Measurements from ENCODE around the gene UNC93A. TPM values are rescaled to one million over a fixed set of nuclear protein-coding genes. Genes with fewer than 3 reads are reported as not detected.

Gene UNC93A
- total RNA-seq, 1 donor from 2014 or later, result not detected

DNA sequence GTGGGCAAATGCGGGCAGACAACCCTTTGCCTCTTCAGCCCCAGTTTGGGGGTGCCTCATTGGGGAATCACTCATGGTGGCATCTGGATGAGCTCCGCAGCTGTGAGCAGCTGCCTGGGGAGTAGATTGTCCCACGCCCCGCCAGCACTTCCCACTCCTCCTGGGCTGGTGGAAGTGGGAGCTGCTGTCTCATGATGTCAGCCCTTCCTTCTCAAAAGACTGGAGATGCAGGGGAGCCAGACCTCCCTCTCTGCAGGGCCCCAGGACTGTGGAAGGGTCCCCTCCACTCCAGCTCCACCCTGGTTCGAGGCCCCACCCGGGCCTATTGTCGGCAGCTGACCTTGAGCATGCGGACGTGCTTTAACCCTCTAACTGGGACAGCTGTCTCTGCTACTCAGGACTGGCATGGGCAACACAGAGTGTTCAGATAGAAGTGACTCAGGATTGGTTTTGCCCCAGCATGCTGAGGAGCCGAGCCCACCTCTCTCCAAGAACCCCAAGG lies 2.0 kb downstream of the UNC93A start:
- Mint-ChIP-seq H3K36me3 (ENCODE audit: low read depth, unreplicated experiment) (no peaks in the 10 kb centered on the region), H3K27me3 (ENCODE audit: unreplicated experiment) (peaks cover 7% of the 10 kb centered on the region), H3K4me3 (ENCODE audit: unreplicated experiment) (no peak overlapping the region), H3K9me3 (ENCODE audit: unreplicated experiment) (no peaks in the 10 kb centered on the region), H3K4me1 (ENCODE audit: unreplicated experiment) (peaks cover 19% of the 10 kb centered on the region), H3K27ac (ENCODE audit: unreplicated experiment) (no peak overlapping the region)
- no peak for DNase-seq (ENCODE audit: low spot score)
- TF ChIP-seq, protein P1, sequence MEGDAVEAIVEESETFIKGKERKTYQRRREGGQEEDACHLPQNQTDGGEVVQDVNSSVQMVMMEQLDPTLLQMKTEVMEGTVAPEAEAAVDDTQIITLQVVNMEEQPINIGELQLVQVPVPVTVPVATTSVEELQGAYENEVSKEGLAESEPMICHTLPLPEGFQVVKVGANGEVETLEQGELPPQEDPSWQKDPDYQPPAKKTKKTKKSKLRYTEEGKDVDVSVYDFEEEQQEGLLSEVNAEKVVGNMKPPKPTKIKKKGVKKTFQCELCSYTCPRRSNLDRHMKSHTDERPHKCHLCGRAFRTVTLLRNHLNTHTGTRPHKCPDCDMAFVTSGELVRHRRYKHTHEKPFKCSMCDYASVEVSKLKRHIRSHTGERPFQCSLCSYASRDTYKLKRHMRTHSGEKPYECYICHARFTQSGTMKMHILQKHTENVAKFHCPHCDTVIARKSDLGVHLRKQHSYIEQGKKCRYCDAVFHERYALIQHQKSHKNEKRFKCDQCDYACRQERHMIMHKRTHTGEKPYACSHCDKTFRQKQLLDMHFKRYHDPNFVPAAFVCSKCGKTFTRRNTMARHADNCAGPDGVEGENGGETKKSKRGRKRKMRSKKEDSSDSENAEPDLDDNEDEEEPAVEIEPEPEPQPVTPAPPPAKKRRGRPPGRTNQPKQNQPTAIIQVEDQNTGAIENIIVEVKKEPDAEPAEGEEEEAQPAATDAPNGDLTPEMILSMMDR (IDR thresholded peaks at IDR 0.05; ENCODE audit: unreplicated experiment), result no peak

DNA sequence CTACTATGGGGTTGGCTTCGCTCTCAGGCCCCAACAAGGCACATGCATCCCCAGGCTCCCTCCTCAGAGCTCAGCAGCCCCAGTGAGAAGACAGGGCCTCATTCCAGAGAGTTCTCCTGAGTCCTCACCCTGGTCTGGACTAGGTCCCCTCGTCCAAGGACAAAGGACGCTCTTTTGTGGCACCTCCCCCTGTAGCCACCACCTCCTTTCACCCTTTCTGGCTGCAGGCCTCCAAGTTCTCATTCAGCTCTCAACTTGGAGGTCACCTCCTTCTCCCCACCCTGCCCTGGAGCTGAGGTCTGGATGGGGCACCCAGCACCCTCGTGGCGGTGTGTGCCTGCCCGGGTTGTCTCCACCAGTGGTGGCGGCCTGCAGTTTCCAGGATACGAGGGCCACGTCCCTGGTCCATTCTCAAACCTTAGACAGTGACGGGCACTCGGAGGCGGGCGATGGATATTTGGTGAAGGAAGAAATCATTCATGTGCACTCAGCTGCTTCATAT lies 2.5 kb downstream of the UNC93A start:
- H3K27ac Mint-ChIP-seq (ENCODE audit: unreplicated experiment), result no peak overlapping the region
- peaks cover 19% of the 10 kb centered on the region for H3K4me1 Mint-ChIP-seq (ENCODE audit: unreplicated experiment)
- H3K36me3 Mint-ChIP-seq (ENCODE audit: low read depth, unreplicated experiment), result no peaks in the 10 kb centered on the region
- H3K4me3 Mint-ChIP-seq (ENCODE audit: unreplicated experiment), result no peak overlapping the region
- no peaks in the 10 kb centered on the region for H3K9me3 Mint-ChIP-seq (ENCODE audit: unreplicated experiment)
- H3K27me3 Mint-ChIP-seq (ENCODE audit: unreplicated experiment), result peaks cover 7% of the 10 kb centered on the region
- TF ChIP-seq, protein P1 (IDR thresholded peaks at IDR 0.05; ENCODE audit: unreplicated experiment), result no peak
- no peak for DNase-seq (ENCODE audit: low spot score)

DNA sequence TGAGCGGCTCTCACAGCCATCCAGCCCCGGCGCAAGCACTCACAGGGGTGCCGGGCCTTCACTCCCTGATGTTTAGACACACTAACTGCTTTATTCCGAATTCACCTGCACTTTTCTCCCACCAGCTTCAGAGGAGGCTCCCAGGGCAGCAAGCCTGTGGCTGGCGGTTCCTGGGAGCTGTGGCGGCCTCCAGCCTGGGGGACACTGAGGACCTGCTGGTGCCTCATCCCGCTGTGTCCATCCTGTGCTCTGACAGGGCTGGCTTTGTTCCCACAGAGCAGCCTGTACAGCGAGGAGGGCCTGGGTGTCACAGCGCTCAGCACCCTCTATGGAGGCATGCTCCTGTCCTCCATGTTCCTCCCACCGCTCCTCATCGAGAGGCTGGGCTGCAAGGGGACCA lies 3.1 kb downstream of the UNC93A start:
- Mint-ChIP-seq H3K36me3 (ENCODE audit: low read depth, unreplicated experiment) (no peaks in the 10 kb centered on the region), H3K4me3 (ENCODE audit: unreplicated experiment) (no peak overlapping the region), H3K27ac (ENCODE audit: unreplicated experiment) (no peak overlapping the region), H3K9me3 (ENCODE audit: unreplicated experiment) (no peaks in the 10 kb centered on the region), H3K4me1 (ENCODE audit: unreplicated experiment) (peaks cover 13% of the 10 kb centered on the region), H3K27me3 (ENCODE audit: unreplicated experiment) (peaks cover 7% of the 10 kb centered on the region)
- DNase-seq (ENCODE audit: low spot score), result no peak
- TF ChIP-seq, protein P1 (IDR thresholded peaks at IDR 0.05; ENCODE audit: unreplicated experiment), result no peak

GRCh38 chr6:167294651-167295494 lies 3.8 kb downstream of the UNC93A start:
- Mint-ChIP-seq H3K9me3 (ENCODE audit: unreplicated experiment) (no peaks in the 10 kb centered on the region), H3K4me3 (ENCODE audit: unreplicated experiment) (no peak overlapping the region), H3K4me1 (ENCODE audit: unreplicated experiment) (peaks cover 13% of the 10 kb centered on the region), H3K27ac (ENCODE audit: unreplicated experiment) (no peak overlapping the region), H3K27me3 (ENCODE audit: unreplicated experiment) (peaks cover 7% of the 10 kb centered on the region), H3K36me3 (ENCODE audit: low read depth, unreplicated experiment) (no peaks in the 10 kb centered on the region)
- DNase-seq (ENCODE audit: low spot score), result no peak
- TF ChIP-seq, protein P1 (IDR thresholded peaks at IDR 0.05; ENCODE audit: unreplicated experiment), result no peak

All from endothelial cell (in vitro differentiated cells).